A673 (cell line): ENCODE measurements around the gene SEL1L. TPM values are rescaled to one million over a fixed set of nuclear protein-coding genes. Genes with fewer than 3 reads are reported as not detected.

ENCODE experiments used
- BruUV-seq: library from RNA; stranded (reverse); fragments of 400-500 nt; replicated peaks from 2 replicates; lab custom pipeline; 2021; lab: Mats Ljungman, UMichigan
- CTCF ChIA-PET: fragments of 300-600 bp; sonication (Branson Sonifier 250); formaldehyde crosslinking; loops from one replicate; lab custom pipeline; 2022; ENCODE audit warnings: antibody characterized with exemption; lab: Charles Lee
- POLR2A ChIA-PET: fragments of 300-600 bp; sonication (Branson Sonifier 250); formaldehyde crosslinking; loops from one replicate; lab custom pipeline; 2022; ENCODE audit warnings: antibody characterized with exemption; ENCODE audit not compliant: low non-redundant PET; lab: Charles Lee
- DNase-seq: peaks from one replicate; pipeline ENCODE4 v3.0.0-alpha.2; 2015; ENCODE audit warnings: low spot score
- H3K27ac ChIP-seq: fragments of 200-600 bp; sonication (generic); 2 replicates; pipeline ENCODE4 v1.5.1; 2016; ENCODE audit warnings: mixed run types, low read depth, mild to moderate bottlenecking, mixed read lengths, antibody characterized with exemption, low read length; ENCODE audit not compliant: poor library complexity, severe bottlenecking
- H3K27me3 ChIP-seq: fragments of 200-600 bp; sonication (generic); replicated peaks from 2 replicates; pipeline ENCODE4 v1.6.1; 2017; ENCODE audit warnings: mixed run types, low read depth, mild to moderate bottlenecking, mixed read lengths, antibody characterized with exemption, low read length; ENCODE audit not compliant: insufficient read depth, poor library complexity
- H3K36me3 ChIP-seq: fragments of 200-600 bp; sonication (generic); 2 replicates; pipeline ENCODE4 v1.6.1; 2016; ENCODE audit warnings: mixed run types, mild to moderate bottlenecking, mixed read lengths, antibody characterized with exemption, low read length; ENCODE audit not compliant: insufficient read depth, poor library complexity, severe bottlenecking
- H3K4me1 ChIP-seq: fragments of 200-600 bp; sonication (generic); 2 replicates; pipeline ENCODE4 v1.6.1; 2017; ENCODE audit warnings: mixed run types, mild to moderate bottlenecking, mixed read lengths, antibody characterized with exemption, low read length; ENCODE audit not compliant: insufficient read depth, poor library complexity, severe bottlenecking
- H3K4me3 ChIP-seq: fragments of 200-600 bp; sonication (generic); 2 replicates; pipeline ENCODE4 v1.5.1; 2016; ENCODE audit warnings: low read depth, mixed run types, mild to moderate bottlenecking, mixed read lengths, low read length; ENCODE audit not compliant: poor library complexity, severe bottlenecking
- H3K9me3 ChIP-seq: fragments of 200-600 bp; sonication (generic); 2 replicates; pipeline ENCODE4 v1.6.1; 2016; ENCODE audit warnings: mixed run types, low read depth, mild to moderate bottlenecking, mixed read lengths, antibody characterized with exemption, low read length; ENCODE audit not compliant: poor library complexity, severe bottlenecking
- CTCF ChIP-seq: fragments of 300-800, 200-600 bp; sonication (generic); conservative IDR thresholded peaks from 2 replicates; pipeline ENCODE4 v1.5.1; 2017; ENCODE audit warnings: low read depth, mild to moderate bottlenecking, antibody characterized with exemption, low read length, moderate library complexity, mixed read lengths
- EZH2 ChIP-seq: fragments of 200-600 bp; sonication (generic); IDR thresholded peaks from 2 replicates; pipeline ENCODE4 v1.6.1; 2017; ENCODE audit warnings: borderline replicate concordance, low read depth, mild to moderate bottlenecking, mixed read lengths, antibody characterized with exemption, low read length; ENCODE audit not compliant: poor library complexity, severe bottlenecking
- intact Hi-C: fragments of 100-400 bp; cut with micrococcal nuclease; formaldehyde crosslinking; loops from one replicate; pipeline ENCODE4 v1.10.0; 2022; ENCODE audit not compliant: unreplicated experiment
- total RNA-seq: library from RNA; stranded (reverse); gene quantifications from 2 replicates; pipeline ENCODE4 v1.2.3, GENCODE V29; 2021

The SEL1L gene
- total RNA-seq, 1 experiment from 2014 or later = 52.5 TPM

- Histone ChIP-seq H3K36me3 (no peaks in the 10 kb centered on the region), H3K4me3 (peak overlapping the region; percentile 95), H3K27ac (peak overlapping the region; percentile 70), H3K4me1 (peaks cover 14% of the 10 kb centered on the region), H3K9me3 (no peaks in the 10 kb centered on the region), H3K27me3 (no peaks in the 10 kb centered on the region)
- TF ChIP-seq CTCF (no peak), EZH2 (no peak)
- no TSS peak for BruUV-seq
- intact Hi-C loops = no loop called here
- CTCF ChIA-PET = no interaction called here
- DNase-seq = no peak
- POLR2A ChIA-PET = no interaction called here
Observed at GRCh38 chr14:81533212-81533535, 479 bp downstream of the SEL1L start.

- CTCF ChIA-PET = no interaction called here
- POLR2A ChIA-PET = no interaction called here
- Histone ChIP-seq H3K27me3 (no peaks in the 10 kb centered on the region), H3K27ac (peak overlapping the region; percentile 70), H3K4me1 (peaks cover 14% of the 10 kb centered on the region), H3K4me3 (no peak overlapping the region), H3K36me3 (peaks cover 16% of the 10 kb centered on the region), H3K9me3 (no peaks in the 10 kb centered on the region)
- BruUV-seq = no TSS peak
- no peak for TF ChIP-seq CTCF
- TF ChIP-seq EZH2 = no peak
- DNase-seq = peak; percentile 26
- intact Hi-C loops = no loop called here
Observed at GRCh38 chr14:81529391-81529790, 4.3 kb downstream of the SEL1L start.

DNA sequence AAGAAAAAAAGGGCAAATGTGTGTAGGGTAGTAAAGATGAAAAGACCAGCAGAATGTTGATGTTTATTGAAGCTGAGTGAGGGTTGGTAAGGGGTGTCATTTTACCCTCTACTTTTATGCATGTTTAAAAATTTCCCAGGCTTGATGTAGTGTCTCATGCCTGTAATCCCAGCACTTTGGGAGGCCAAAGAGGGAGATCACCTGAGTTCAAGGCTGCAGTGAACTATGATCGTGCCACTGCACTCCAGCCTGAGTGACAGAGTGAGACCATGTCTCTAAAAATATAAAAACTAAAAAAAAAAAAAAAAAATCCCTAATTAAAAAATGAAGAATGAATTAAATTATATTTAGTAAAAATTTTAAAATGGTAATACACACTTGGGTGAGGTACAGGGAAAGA lies 8.5 kb downstream of the SEL1L start:
- ChIA-PET CTCF (no interaction called here), POLR2A (no interaction called here)
- H3K9me3 ChIP-seq = no peaks in the 10 kb centered on the region
- no peak for TF ChIP-seq CTCF
- H3K4me1 ChIP-seq = peaks cover 7% of the 10 kb centered on the region
- no peak overlapping the region for H3K27ac ChIP-seq
- H3K4me3 ChIP-seq = no peak overlapping the region
- intact Hi-C loops = no loop called here
- H3K27me3 ChIP-seq = no peaks in the 10 kb centered on the region
- DNase-seq = no peak
- BruUV-seq = no TSS peak
- peaks cover 29% of the 10 kb centered on the region for H3K36me3 ChIP-seq
